Epithelial cell of proximal tubule (primary cell): ENCODE measurements around the gene LDLRAD3. TPM values are rescaled to one million over a fixed set of nuclear protein-coding genes. Genes with fewer than 3 reads are reported as not detected.
A peak's percentile ranks its signal among the peaks of the same experiment; 100 is the strongest.

ENCODE experiments used
- DNase-seq: peaks from one replicate; pipeline ENCODE4 v3.0.0-alpha.2; 2011; ENCODE audit warnings: low read depth
- H3K4me3 ChIP-seq: 2 replicates; pipeline ENCODE4 v1.5.1; 2011; ENCODE audit warnings: low read depth, mild to moderate bottlenecking, low read length
- total RNA-seq: library from RNA; depleted of rRNA; stranded (reverse); fragments of >200 nt; gene quantifications from 2 replicates; pipeline ENCODE4 v1.2.3, GENCODE V29; 2015
- TF ChIP-seq, protein P1 (sequence below): conservative IDR thresholded peaks from 2 replicates; pipeline ENCODE4 v1.5.1; 2012; ENCODE audit warnings: low read depth, mild to moderate bottlenecking, low read length

Gene LDLRAD3
- total RNA-seq, 1 donor from 2014 or later, result 8.2 TPM

DNA sequence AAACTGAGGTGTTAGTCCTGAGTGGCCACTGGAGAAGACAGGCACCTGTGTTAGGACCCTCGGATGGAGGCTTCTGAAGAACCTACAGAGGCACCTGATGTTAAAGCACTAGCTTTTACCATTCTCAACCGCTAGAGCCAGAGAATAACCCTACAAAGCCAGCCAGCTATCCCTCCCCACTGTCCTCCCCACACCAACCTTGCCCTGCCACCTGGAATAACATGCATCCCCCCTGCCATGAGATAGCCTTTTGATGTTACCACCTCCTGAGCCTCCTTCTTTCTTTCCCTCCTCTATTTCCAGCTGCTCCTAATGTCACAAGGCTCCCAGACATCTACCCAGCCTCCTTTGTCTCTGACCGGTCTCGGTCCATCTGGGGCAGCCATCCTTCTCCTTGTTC is 317.2 kb downstream of the LDLRAD3 start:
- TF ChIP-seq, protein P1, sequence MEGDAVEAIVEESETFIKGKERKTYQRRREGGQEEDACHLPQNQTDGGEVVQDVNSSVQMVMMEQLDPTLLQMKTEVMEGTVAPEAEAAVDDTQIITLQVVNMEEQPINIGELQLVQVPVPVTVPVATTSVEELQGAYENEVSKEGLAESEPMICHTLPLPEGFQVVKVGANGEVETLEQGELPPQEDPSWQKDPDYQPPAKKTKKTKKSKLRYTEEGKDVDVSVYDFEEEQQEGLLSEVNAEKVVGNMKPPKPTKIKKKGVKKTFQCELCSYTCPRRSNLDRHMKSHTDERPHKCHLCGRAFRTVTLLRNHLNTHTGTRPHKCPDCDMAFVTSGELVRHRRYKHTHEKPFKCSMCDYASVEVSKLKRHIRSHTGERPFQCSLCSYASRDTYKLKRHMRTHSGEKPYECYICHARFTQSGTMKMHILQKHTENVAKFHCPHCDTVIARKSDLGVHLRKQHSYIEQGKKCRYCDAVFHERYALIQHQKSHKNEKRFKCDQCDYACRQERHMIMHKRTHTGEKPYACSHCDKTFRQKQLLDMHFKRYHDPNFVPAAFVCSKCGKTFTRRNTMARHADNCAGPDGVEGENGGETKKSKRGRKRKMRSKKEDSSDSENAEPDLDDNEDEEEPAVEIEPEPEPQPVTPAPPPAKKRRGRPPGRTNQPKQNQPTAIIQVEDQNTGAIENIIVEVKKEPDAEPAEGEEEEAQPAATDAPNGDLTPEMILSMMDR, result no peak
- no peak overlapping the region for H3K4me3 ChIP-seq

GRCh38 chr11:36264011-36264972 is 320.4 kb downstream of the LDLRAD3 start:
- TF ChIP-seq, protein P1, result no peak
- no peak for DNase-seq
- H3K4me3 ChIP-seq, result no peak overlapping the region

More for the DNA sequence above, 317.2 kb downstream of the LDLRAD3 start:
- no peak for DNase-seq

DNA sequence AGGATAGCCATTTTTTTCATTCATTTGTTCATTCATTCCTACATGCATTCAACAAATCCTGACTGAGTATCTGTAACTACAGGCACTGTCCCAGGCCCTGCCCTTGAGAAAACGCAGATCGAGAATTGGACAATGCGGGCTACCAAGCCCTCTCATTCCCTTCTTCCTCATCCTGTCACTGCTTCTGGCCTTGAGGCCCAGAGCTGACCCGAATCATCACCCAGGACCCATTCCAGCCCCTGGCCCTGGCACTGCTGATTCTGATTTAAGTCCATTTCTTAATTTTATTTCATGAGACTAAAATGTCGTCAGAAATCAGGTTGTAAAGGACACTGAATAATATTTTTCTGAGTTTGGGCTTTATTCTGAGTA is 321.1 kb downstream of the LDLRAD3 start:
- H3K4me3 ChIP-seq, result no peak overlapping the region
- TF ChIP-seq, protein P1, result no peak
- no peak for DNase-seq

- H3K4me3 ChIP-seq, result no peak overlapping the region
- TF ChIP-seq, protein P1, result peak; percentile 94
- no peak for DNase-seq
Observed at GRCh38 chr11:36265793-36266628, 322.1 kb downstream of the LDLRAD3 start.

DNA sequence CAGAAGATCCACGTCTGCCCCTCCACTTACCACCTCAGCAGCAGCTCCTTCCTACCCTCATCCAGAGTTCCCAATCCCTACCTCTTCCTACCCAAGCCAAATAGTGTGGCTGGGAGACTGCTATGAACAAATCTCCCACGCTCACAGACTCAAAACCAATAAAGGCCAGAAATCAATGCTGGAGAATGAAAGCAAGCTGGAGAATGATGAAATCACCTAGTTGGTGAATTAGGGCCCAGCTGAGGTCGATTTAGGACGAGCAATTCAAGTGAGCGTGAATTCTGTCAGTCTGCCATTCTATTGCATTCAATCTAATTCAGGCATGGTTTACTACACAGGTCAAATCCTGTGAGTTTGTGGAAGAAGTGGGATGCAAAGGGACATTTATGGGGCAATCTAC is 322.9 kb downstream of the LDLRAD3 start:
- DNase-seq, result no peak
- no peak overlapping the region for H3K4me3 ChIP-seq
- TF ChIP-seq, protein P1, result no peak

GRCh38 chr11:36268337-36268985 is 324.6 kb downstream of the LDLRAD3 start:
- TF ChIP-seq, protein P1, result no peak
- H3K4me3 ChIP-seq, result no peak overlapping the region

More at GRCh38 chr11:36268337-36268985, 324.6 kb downstream of the LDLRAD3 start:
- no peak for DNase-seq
